ENCODE results near the gene U2AF1L4. TPM values are rescaled to one million over a fixed set of nuclear protein-coding genes. Genes with fewer than 3 reads are reported as not detected.

Gene U2AF1L4
- total and polyA plus RNA-seq, 2 donors (not counting 3 experiments of a cell fraction or from before 2014, with no cell fraction given), result 5.6 to 13.5 TPM

DNA sequence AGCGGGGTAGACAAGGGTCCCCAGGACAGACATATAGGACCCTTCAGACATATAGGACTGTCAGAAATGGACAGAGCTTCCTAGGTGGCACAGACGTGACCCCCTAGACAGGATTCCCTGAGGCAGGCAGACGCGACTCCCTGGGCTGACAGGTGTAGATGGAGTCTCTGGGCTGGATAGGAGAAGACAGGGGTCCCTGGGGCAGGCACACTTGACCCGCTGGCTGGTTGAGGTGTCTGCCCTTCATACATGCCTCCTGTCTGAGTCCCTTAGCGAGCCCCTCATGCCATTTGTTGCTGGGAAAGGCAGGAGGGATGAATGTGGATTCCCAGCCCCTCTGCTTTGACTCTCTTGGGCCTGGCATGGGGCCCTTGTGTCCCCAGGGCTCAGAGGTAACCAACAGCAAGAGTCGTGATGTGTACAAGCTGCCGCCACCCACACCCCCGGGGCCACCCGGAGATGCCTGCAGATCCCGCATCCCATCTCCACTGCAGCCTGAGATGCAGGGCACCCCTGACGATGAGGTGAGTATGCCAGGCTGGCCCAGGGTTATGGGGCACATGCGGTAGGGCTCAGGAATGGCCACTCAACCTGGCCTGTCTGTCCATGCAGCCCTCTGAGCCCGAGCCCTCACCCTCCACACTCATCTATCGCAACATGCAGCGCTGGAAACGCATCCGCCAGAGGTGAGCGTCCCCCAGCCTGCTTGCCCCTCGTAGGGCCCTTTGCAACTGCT is 8.6 kb upstream of the U2AF1L4 start:
- Histone ChIP-seq H3K9me1 (replicated peaks; ENCODE audit: control insufficient read depth, extremely low read depth, insufficient read depth, low read length) (no peaks in the 10 kb centered on the region), H2AFZ (ENCODE audit: low read depth, low read length) (no peak overlapping the region), H3K27me3 (ENCODE audit: control insufficient read depth in 2 of 2, insufficient read depth in 2 of 2, low read length in 2 of 2) (no peaks in the 10 kb centered on the region), H3K79me2 (ENCODE audit: control insufficient read depth, insufficient read depth, low read length) (peaks cover 13% of the 10 kb centered on the region), H3K27ac (ENCODE audit: insufficient read depth, low read depth, low read length) (no peak overlapping the region), H3K9me3 (replicated peaks; ENCODE audit: control insufficient read depth, insufficient read depth, low read length) (no peaks in the 10 kb centered on the region), H3K4me2 (ENCODE audit: insufficient read depth, low read length) (no peak overlapping the region), H3K9ac (replicated peaks; ENCODE audit: extremely low read depth, insufficient read depth, low read length) (no peak overlapping the region), H3K36me3 (ENCODE audit: control insufficient read depth in 2 of 2, extremely low read depth in 1 of 2, insufficient read depth in 2 of 2, low read length in 2 of 2) (peaks cover 0 to 13% of the 10 kb centered on the region in 2 experiments), H3K4me3 (replicated peaks in 1 of 3; ENCODE audit: insufficient read depth in 1 of 3, low read depth in 1 of 3, low read length in 3 of 3) (no peak overlapping the region), H3K4me1 (ENCODE audit: control insufficient read depth, extremely low read depth, insufficient read depth, low read length) (peaks cover 23% of the 10 kb centered on the region), H4K20me1 (replicated peaks; ENCODE audit: control insufficient read depth, extremely low read depth, insufficient read depth, low read length) (no peaks in the 10 kb centered on the region)
- FAIRE-seq, result no peak
- BruUV-seq (replicated peaks), result no TSS peak
- ChIA-PET POLR2A (no interaction called here), CTCF (no interaction called here)
- dilution Hi-C loops (cut with MboI; ENCODE audit: extremely low pct_ligation_motif_present, low sequenced_read_pairs) (no loop called here), intact Hi-C loops (cut with micrococcal nuclease) (no loop called here)
- no peak for DNase-seq (ENCODE audit: low read depth, low spot score)
- TF ChIP-seq FOS (IDR thresholded peaks at IDR 0.05; ENCODE audit: borderline replicate concordance, insufficient read depth, low read length), result no peak
- TF ChIP-seq, protein P1, sequence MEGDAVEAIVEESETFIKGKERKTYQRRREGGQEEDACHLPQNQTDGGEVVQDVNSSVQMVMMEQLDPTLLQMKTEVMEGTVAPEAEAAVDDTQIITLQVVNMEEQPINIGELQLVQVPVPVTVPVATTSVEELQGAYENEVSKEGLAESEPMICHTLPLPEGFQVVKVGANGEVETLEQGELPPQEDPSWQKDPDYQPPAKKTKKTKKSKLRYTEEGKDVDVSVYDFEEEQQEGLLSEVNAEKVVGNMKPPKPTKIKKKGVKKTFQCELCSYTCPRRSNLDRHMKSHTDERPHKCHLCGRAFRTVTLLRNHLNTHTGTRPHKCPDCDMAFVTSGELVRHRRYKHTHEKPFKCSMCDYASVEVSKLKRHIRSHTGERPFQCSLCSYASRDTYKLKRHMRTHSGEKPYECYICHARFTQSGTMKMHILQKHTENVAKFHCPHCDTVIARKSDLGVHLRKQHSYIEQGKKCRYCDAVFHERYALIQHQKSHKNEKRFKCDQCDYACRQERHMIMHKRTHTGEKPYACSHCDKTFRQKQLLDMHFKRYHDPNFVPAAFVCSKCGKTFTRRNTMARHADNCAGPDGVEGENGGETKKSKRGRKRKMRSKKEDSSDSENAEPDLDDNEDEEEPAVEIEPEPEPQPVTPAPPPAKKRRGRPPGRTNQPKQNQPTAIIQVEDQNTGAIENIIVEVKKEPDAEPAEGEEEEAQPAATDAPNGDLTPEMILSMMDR (IDR thresholded peaks at IDR 0.05; ENCODE audit: extremely low read depth in 1 of 2, insufficient read depth in 1 of 2, low read depth in 1 of 2, low read length in 2 of 2), result no peak
- TF ChIP-seq, protein P2, sequence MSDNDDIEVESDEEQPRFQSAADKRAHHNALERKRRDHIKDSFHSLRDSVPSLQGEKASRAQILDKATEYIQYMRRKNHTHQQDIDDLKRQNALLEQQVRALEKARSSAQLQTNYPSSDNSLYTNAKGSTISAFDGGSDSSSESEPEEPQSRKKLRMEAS (IDR thresholded peaks at IDR 0.05; ENCODE audit: insufficient read depth, insufficient read length), result no peak
- TF ChIP-seq POLR2AphosphoS5 (IDR thresholded peaks at IDR 0.05; ENCODE audit: insufficient read depth, low read depth, low read length), result no peak
- TF ChIP-seq JUN (IDR thresholded peaks at IDR 0.05; ENCODE audit: borderline replicate concordance, insufficient read depth, insufficient read length, low read depth), result no peak
- TF ChIP-seq POLR2A (IDR thresholded peaks at IDR 0.05; ENCODE audit: low read depth, low read length), result no peak
- TF ChIP-seq EZH2 (IDR thresholded peaks at IDR 0.05; ENCODE audit: borderline replicate concordance, low read depth, low read length, severe bottlenecking), result no peak
- no peak for TF ChIP-seq GATA2 (IDR thresholded peaks at IDR 0.05; ENCODE audit: insufficient read depth, insufficient read length, low read depth, low read length)
- no peak for TF ChIP-seq MYC (IDR thresholded peaks at IDR 0.05; ENCODE audit: low read depth, low read length)
